ENCODE results near the gene COMMD1. TPM values are rescaled to one million over a fixed set of nuclear protein-coding genes. Genes with fewer than 3 reads are reported as not detected.

The COMMD1 gene
- total RNA-seq, 4 donors from 2014 or later, result 32.3 to 50.4 (median 44.2) TPM

DNA sequence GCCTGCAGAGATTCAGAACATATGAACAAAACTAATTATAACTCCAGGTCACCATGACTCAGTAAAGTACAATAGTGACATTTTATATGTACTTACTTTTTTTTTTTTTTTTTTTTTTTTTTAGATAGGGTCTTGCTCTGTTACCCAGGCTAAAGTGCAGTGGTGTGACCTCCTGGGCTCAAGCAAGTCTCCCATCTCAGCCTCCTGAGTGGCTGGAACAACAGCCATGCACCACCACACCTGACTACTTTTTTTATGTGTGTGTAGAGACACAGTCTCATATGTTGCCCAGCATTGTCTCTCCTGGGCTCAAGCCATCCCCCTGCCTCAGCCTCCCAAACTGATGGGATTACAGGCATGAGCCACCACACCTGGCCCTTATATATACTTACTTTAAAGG, 159.8 kb downstream of the COMMD1 start:
- Histone ChIP-seq H3K4me3 (no peak overlapping the region), H3K36me3 (no peaks in the 10 kb centered on the region), H3K27ac (no peak overlapping the region), H3K4me1 (no peaks in the 10 kb centered on the region), H3K27me3 (no peaks in the 10 kb centered on the region), H3K9me3 (no peaks in the 10 kb centered on the region)
- no peak for ATAC-seq
- TF ChIP-seq EP300 (IDR thresholded peaks at IDR 0.05) (no peak), POLR2AphosphoS5 (IDR thresholded peaks at IDR 0.05) (no peak), POLR2A (IDR thresholded peaks at IDR 0.05) (no peak), CTCF (IDR thresholded peaks at IDR 0.05) (no peak)

GRCh38 chr2:62071126-62071598, 165.7 kb downstream of the COMMD1 start:
- H3K27ac ChIP-seq, result no peak overlapping the region
- H3K36me3 ChIP-seq, result peaks cover 0 to 9% of the 10 kb centered on the region in 2 donors
- H3K27me3 ChIP-seq, result no peaks in the 10 kb centered on the region
- H3K4me3 ChIP-seq, result no peak overlapping the region
- H3K4me1 ChIP-seq, result no peaks in the 10 kb centered on the region
- no peak for ATAC-seq
- H3K9me3 ChIP-seq, result peaks cover 0 to 6% (median 0%) of the 10 kb centered on the region in 3 donors
- TF ChIP-seq POLR2A (IDR thresholded peaks at IDR 0.05) (no peak), EP300 (IDR thresholded peaks at IDR 0.05) (no peak), POLR2AphosphoS5 (IDR thresholded peaks at IDR 0.05) (no peak), CTCF (IDR thresholded peaks at IDR 0.05) (no peak)
- 69 to 72% methylated on average over 6 of the region's 6 CpGs for WGBS, 2 donors (ENCODE audit: low coverage in 1 of 2)

GRCh38 chr2:62071760-62072680, 166.5 kb downstream of the COMMD1 start:
- H3K9me3 ChIP-seq, result peaks cover 0 to 6% (median 0%) of the 10 kb centered on the region in 3 donors
- WGBS, 2 donors (ENCODE audit: low coverage in 1 of 2), result 86 to 100% methylated on average over 3 of the region's 7 CpGs
- no peak for TF ChIP-seq EP300 (IDR thresholded peaks at IDR 0.05)
- no peak for TF ChIP-seq CTCF (IDR thresholded peaks at IDR 0.05)
- TF ChIP-seq POLR2A (IDR thresholded peaks at IDR 0.05), result no peak
- no peak for TF ChIP-seq POLR2AphosphoS5 (IDR thresholded peaks at IDR 0.05)
- ATAC-seq, result no peak
- no peak overlapping the region for H3K4me3 ChIP-seq
- no peaks in the 10 kb centered on the region for H3K27me3 ChIP-seq
- peaks cover 0 to 6% (median 3%) of the 10 kb centered on the region in 3 donors for H3K4me1 ChIP-seq
- peaks cover 0 to 9% of the 10 kb centered on the region in 2 donors for H3K36me3 ChIP-seq
- no peak overlapping the region for H3K27ac ChIP-seq

DNA sequence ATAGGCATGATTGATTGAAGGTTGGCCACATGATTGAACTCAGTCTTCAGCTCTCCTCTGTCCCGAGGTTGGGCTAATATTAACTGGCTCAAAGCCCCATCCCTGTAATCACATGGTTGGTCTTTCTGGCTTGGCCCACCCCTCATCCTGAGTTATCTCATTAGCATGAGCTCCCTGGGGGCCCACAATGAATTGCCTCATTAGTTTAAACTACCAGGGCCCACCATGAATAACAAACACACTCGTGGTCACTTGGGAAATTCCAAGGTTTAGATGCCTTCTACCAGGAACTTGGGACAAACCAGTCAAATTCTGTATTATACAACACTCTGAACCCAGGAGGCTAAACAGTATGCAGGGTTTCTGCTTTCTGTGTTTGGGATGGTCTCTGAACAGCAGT, 168.8 kb downstream of the COMMD1 start:
- ATAC-seq, result no peak
- peaks cover 0 to 13% (median 3%) of the 10 kb centered on the region in 3 donors for H3K4me1 ChIP-seq
- 50 to 80% methylated on average over 1 of the region's 2 CpGs for WGBS, 2 donors (ENCODE audit: low coverage in 1 of 2)
- TF ChIP-seq EP300 (IDR thresholded peaks at IDR 0.05) (no peak), CTCF (IDR thresholded peaks at IDR 0.05) (no peak), POLR2AphosphoS5 (IDR thresholded peaks at IDR 0.05) (no peak), POLR2A (IDR thresholded peaks at IDR 0.05) (no peak)
- H3K27me3 ChIP-seq, result no peaks in the 10 kb centered on the region
- H3K36me3 ChIP-seq, result peaks cover 0 to 9% of the 10 kb centered on the region in 2 donors
- peaks cover 0 to 6% (median 0%) of the 10 kb centered on the region in 3 donors for H3K9me3 ChIP-seq
- H3K27ac ChIP-seq, result no peak overlapping the region
- no peak overlapping the region for H3K4me3 ChIP-seq

All from gastroesophageal sphincter (tissue), 4 donors.